ENCODE measurements around the gene SH2D3A.

DNA sequence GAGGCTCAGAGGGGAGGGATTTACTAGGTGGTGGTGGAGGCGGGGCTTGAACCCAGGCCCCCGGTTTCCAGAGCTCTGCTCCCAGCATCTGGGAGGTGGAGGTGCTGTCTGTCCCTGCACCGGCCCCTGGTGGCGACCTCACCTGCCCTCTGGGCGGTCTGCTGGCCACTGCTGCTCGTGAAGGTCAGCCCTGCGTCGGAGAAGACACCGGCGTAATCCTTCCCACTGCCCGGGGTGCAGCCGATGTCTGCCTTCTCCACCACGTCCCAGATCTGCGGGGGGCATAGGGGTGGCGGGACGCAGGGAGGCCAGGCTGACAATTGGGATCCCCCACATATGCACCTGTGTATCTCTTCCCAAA is 59.6 kb downstream of the SH2D3A start:
- TF ChIP-seq, protein P1, sequence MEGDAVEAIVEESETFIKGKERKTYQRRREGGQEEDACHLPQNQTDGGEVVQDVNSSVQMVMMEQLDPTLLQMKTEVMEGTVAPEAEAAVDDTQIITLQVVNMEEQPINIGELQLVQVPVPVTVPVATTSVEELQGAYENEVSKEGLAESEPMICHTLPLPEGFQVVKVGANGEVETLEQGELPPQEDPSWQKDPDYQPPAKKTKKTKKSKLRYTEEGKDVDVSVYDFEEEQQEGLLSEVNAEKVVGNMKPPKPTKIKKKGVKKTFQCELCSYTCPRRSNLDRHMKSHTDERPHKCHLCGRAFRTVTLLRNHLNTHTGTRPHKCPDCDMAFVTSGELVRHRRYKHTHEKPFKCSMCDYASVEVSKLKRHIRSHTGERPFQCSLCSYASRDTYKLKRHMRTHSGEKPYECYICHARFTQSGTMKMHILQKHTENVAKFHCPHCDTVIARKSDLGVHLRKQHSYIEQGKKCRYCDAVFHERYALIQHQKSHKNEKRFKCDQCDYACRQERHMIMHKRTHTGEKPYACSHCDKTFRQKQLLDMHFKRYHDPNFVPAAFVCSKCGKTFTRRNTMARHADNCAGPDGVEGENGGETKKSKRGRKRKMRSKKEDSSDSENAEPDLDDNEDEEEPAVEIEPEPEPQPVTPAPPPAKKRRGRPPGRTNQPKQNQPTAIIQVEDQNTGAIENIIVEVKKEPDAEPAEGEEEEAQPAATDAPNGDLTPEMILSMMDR (conservative IDR thresholded peaks at IDR 0.05), result no peak
- TF ChIP-seq EZH2 (IDR thresholded peaks at IDR 0.05; ENCODE audit: low read depth), result no peak

All from PC-9 (cell line).